ENCODE measurements around the gene PPP5C.
"Not testable (repeated sequence)": the region's sequence is repeated elsewhere in the genome, so short reads cannot be mapped to it uniquely, and the experiment has no call there.

The PPP5C gene, protein sequence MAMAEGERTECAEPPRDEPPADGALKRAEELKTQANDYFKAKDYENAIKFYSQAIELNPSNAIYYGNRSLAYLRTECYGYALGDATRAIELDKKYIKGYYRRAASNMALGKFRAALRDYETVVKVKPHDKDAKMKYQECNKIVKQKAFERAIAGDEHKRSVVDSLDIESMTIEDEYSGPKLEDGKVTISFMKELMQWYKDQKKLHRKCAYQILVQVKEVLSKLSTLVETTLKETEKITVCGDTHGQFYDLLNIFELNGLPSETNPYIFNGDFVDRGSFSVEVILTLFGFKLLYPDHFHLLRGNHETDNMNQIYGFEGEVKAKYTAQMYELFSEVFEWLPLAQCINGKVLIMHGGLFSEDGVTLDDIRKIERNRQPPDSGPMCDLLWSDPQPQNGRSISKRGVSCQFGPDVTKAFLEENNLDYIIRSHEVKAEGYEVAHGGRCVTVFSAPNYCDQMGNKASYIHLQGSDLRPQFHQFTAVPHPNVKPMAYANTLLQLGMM

DNA sequence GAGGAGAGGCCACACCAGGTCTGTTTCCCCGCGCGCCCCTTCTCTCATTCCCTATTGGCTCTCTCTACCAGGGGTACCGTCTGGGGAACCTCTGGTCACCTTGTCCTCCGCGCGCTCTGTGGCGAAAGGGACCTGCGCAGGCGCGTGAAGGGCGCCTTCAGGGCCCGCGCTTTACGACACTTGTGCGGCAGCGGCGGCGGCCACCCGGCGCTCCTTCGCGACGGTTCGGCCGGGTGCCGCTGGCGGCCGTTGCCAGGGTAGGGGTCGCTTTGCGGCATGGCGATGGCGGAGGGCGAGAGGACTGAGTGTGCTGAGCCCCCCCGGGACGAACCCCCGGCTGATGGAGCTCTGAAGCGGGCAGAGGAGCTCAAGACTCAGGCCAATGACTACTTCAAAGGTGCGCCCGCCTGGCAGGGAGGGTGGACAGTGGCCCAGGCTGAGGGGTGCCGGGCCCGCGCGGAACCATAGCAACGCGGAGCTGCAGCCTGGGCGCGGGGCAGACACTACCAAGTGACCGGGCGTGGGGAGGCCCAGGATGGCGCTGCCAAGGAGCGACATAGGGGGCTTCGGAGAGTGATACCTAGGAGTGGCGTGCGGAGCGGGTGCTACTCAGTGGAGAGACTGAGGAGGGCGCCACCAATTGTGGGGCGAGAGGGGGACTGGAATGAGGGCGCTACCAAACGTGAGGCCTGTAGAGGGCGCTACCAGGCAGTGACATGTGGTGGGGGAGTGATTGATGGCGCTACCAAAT lies at the start of gene PPP5C:
Gene PPP5C (plus strand): TSS at position 267 of the 751 bp plus-strand sequence. CDS start 10 bp downstream, at position 277.
- DNase-seq (ENCODE audit: low read depth): peak; percentile 76

DNA sequence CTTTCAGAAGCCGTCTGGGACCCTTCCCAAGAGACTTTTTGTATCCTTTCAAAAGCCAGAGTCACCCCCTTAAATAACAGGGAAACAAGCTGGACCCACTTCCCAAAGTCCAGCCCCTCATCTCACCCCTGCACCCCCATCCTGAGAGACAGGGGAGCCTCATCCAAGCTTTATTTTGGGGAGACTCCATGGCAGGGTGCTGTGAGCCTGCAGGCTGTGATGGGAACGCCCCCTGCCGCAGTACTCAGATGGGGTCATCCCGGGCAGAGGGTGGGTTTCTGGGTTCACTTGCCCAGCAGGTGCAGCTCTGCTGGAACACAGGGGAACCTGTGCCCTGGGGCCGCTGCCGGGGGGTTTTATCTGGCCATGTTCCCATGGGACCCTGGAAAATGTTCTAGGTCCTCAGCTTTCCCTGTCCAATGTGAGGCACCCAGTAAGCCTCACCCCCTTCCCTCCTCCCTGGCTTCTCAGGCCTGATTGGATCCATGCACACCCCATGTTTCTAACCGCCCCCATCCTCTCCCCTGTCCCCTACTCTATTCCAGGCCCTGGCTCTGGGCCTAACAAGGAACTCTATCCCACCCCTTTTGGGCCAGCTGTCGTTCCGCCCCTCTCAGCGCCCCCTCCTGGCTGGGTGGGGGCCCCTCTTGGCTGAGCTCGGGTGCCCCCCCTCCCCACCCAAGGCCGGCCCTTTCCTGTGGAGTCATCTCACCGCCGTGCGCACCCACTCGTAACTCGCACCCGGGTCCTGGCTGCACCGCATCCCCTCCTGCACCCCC lies 49.0 kb upstream of the PPP5C start:
- no peak for DNase-seq (ENCODE audit: low read depth)

DNA sequence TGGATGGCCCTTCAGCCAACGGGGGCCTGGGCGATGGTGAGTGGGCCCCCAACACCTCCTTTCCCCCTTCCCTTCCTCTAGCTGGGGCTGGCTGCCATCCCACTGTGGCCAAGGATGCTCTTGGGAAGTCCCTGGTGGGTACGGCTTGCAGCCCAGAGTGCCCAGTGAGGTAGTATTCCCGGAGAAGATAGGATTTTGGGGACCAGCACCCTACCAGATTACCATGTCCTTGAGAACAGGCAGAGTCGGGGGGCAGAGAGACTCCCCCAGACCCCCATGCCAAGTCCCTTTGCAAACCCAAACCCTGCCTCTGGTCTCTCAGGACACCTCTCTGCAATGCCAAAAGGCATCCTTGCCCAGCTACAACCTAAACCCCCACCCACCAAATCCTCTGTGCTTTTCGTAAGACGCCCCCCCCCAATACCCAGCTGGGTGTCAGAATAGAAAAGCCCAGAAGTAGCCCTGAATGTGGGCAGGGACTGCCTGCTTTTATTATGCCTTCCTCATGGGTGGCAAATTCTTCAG lies 48.3 kb upstream of the PPP5C start:
- no peak for DNase-seq (ENCODE audit: low read depth)

DNA sequence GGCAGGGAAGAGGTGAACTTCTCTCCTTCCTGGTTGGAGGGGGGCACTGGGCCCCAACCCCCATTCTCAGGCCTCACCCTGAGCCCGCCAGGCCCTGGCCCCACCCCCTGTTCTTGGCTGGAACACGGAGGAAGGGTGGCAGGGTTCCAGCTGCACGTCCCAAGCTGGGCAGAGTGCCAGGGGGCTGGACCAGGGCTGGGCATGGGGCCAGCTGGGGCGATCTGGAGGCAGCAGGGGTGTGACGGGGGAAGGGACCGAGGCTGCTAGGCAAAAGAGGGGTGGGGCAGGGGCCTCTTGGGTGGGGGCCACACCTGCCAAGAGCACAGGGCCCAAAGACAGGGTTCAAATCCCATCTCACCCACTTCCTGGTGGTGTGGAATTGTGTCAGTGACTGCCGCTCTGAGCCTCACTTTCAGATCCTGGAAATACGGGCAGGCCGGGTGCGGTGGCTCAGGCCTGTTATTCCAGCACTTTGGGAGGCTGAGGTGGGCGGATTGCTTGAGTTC lies 47.8 kb upstream of the PPP5C start:
- peak; percentile 27 for DNase-seq (ENCODE audit: low read depth)

DNA sequence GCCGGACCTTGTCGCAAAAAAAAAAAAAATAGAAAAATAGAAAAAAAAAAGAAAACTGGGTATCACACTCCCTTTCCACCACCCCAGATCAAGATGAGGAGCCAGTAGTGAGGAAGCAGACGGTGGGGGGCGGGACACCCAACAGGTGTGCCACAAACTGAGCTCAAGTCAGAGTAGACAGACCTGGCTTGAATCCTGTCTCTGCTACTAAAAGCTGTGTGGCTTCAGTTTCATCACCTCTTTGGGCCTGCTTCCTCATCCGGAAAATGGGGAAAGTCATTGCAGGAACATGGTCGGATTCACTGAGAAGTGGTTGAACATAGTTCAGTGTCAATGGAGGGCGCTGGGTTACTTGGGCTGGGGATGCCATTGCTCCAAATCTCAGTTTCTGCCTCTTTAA lies 47.2 kb upstream of the PPP5C start:
- no peak for DNase-seq (ENCODE audit: low read depth)

DNA sequence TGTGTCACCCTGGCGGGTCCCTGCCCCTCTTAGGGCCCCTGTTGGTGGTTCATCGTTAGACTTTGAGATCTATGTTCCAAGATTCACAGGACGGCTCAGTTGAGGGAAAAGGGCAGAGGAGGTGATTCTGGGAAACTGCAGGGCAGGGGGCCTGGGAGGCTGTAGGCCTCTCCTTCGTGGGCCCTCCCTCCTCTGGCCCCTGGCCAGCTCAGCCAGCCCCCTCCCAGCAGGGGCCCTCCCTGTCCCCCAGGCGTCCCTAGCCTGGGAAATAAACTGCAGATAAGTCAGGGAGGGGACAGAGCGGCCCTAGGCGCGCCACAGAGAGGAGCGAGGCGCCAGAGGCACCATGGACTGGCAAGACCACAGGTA lies 43.6 kb upstream of the PPP5C start:
- DNase-seq (ENCODE audit: low read depth): no peak

DNA sequence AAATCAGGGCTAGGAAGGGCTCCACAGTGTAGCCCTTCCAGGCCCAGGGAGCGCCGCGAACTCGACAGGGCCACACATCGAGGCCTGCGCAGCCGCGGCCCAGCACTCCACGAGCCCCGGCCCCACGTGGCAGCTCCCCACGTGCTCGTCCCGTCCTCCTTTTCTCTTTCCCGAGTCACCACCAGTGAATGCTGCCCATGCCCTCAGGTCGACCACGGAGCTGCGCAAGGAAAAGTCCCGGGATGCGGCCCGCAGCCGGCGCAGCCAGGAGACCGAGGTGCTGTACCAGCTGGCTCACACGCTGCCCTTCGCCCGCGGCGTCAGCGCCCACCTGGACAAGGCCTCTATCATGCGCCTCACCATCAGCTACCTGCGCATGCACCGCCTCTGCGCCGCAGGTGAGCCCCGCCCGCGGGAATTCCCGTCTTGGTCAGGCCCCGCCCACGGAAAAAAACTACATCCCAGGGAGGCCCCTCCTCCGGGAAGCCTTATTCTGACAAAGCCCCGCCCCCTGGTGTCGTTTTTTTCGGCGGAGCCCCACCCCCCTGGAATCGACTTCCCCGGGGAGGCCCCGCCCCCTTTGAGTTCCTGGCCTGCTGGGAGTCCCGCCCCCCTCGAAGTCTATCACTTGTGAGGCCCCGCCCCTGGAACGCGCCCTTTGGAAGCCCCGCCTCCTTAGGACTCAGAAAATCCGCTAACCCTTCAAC lies 43.0 kb upstream of the PPP5C start:
- no peak for DNase-seq (ENCODE audit: low read depth)

DNA sequence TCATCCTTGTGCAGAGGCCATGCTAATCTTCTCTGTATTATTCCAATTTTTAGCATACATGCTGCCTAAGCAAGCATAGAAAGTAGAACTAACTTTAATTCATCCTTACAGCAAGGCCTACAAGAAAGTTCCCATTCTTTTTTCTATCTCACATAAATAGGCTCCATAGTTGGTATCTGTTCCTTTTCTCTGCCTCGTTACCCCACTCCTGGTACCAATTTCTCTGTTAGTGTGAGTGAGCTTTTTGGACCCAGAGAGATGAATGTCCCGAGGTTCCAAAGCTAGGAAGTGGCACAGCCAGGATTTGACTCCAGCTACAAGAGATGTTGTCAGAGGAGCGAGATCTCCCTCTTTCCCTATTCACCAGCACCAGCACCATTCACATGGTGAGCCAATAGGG lies 40.4 kb upstream of the PPP5C start:
- no peak for DNase-seq (ENCODE audit: low read depth)

DNA sequence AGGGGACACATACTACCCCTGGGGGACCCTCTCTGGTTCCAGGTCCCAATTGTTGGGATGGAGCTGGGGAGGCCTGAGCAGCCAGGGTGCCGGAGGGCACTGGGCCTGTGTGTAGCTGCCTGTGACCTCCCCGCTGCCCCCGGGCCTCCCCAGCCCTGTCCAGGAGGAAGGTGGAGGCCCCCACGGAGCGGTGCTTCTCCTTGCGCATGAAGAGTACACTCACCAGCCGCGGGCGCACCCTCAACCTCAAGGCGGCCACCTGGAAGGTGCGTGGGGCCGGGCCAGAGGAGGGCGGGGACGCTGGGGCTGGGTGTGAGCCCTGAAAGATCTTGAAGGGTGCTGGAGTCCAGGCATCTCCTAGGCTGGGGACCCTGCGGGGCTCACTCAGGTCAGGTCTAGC lies 38.4 kb upstream of the PPP5C start:
- DNase-seq (ENCODE audit: low read depth): no peak

DNA sequence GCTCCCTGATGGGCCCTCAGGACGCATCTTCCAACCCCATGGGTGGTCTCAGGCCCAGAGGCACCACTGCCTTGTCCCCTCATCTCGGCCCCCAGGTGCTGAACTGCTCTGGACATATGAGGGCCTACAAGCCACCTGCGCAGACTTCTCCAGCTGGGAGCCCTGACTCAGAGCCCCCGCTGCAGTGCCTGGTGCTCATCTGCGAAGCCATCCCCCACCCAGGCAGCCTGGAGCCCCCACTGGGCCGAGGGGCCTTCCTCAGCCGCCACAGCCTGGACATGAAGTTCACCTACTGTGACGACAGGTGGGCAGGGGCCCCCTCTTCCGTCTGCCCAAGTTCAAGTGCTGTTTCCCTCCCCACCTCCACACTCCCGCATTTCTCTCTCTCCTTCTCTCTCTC lies 37.8 kb upstream of the PPP5C start:
- DNase-seq (ENCODE audit: low read depth): no peak

DNA sequence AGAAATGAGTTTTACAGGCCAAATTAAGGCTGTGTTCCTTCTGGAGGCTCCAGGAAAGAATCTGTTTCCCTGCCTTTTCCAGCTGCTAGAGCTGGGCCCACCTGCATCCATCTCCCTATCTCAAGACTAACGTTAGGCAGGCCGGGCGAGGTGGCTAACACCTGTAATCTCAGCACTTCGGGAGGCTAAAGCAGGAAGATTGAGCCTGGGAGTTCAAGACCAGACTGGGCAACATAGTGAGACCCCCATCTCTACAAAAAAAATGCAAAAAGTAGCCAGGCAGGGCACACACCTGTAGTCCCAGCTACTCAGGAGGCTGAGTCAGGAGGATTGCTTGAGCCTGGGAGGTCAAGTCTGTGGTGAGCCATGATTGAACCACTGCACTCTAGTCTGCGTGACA lies 35.4 kb upstream of the PPP5C start:
- no peak for DNase-seq (ENCODE audit: low read depth)

DNA sequence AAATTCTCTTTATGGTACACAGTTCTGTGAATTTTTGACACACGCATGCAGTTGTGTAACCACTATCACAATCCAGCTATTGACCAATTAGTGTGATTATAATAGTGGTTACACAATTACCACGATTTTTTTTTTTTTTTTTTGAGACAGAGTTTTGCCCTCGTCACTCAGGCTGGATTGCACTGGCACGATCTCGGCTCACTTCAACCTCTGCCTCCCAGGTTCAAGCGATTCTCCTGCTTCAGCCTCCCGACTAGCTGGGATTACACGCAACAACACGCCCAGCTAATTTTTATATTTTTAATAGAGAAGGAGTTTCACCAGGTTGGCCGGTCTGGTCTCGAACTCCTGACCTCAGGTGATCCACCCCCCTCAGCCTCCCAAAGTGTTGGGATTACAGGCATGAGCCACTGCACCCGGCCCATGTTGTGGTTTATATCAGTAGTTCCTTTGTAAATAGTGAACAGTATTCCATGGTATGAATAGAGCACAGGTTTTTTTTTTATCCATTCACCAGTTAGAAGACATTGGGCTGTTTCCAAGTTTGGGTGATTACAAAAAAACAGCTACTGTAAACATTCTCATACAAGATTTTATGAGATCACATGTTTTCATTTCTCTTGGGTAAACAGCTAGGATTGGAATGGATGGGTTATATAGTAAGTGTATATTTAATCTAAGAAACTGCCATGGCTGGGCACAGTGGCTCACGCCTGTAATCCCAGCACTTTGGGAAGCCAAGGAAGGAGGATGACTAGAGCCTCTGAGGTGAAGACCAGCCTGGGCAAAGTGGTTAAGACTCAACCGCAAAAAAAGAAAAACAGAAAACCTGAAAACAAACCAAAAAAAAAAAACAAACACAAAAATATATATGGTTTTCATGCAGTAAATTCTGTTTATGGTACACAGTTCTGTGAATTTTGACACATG lies 33.1 kb upstream of the PPP5C start:
- not testable (repeated sequence) for DNase-seq (ENCODE audit: low read depth)

DNA sequence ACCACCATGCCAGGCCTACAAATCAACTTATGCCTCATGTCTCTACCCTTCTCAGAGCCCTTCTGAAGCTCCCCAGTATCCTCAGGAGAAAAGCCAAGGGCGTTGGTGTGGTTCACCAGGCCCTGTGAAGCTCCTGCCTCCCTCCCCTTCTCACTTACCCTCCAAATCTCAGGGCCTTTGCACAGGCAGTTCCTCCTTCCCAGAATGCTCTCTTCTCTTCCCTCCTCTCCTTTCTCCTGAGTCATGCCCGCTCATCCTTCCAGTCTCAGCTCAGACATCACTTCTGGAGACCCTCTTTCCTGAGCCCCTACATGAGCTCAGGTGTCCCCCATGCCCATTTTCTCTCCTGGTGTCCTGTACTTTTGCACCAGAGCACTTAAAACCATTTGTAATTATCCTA lies 29.5 kb upstream of the PPP5C start:
- no peak for DNase-seq (ENCODE audit: low read depth)

DNA sequence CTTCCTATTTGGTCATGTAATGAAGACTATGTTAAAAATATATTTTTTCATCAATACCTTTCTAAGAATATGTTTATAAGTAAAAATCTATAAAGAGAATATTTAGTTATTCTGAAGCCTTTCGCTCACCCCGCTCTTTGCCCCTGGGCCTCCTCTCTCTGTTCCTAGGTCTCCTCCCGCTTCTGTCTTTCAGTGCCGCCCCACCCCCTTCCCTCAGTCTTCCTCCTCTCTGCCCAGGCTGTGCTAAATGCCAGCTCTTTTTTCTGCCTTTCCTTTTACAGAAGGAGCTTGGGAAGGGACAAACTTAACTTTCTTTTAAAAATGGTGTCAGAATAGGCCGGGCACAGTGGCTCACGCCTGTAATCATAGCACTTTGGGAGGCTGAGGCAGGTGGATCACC lies 27.3 kb upstream of the PPP5C start:
- no peak for DNase-seq (ENCODE audit: low read depth)

DNA sequence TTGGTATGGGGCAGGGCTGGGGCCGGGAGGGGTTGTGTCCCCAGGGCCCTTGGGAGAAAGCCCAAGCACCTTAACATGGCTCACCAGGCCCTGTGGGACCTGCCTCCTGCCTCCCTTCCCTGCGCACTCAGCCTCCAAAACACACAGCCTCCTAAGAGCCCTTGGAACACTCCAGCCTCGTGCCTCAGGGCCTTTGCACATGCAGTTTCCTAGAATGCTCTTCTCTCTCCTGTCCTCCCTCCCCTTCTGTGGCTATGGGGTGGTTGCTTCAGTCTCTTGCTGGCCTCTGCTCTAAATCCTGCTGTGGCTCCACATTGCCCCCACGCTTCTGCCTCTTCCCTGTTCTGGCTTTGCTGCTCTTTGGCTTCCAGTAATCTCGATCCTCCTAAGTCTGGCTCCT lies 26.3 kb upstream of the PPP5C start:
- DNase-seq (ENCODE audit: low read depth): no peak

DNA sequence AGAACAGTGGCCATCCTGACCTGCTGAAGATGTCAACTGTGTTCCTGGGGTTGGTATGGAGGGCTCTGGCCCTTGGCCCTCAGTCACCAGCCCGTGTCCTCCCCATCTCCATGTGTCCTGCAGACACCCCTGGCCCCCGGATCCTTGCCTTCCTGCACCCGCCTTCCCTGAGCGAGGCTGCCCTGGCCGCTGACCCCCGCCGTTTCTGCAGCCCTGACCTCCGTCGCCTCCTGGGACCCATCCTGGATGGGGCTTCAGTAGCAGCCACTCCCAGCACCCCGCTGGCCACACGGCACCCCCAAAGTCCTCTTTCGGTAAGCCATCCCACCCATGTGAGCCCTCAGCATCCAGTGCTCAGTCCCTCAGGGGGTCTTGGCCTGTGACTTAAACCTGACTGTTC lies 25.2 kb upstream of the PPP5C start:
- no peak for DNase-seq (ENCODE audit: low read depth)

DNA sequence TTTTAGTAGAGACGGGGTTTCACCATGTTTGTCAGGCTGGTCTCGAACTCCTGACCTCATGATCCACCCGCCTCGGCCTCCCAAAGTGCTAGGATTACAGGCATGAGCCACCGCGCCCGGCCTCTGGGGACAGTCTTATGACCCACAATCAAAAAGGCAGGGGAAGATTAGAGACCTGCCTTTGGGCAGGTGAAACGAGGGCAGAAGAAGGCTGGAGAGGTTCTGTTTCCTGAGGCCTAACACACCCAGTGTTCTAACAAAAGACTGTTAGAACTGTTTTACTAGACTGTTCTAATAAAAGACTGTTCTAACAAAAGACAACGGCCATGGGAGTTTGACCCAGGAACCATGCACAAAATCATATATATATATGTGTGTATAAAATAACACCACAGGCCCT lies 23.7 kb upstream of the PPP5C start:
- not testable (repeated sequence) for DNase-seq (ENCODE audit: low read depth)

DNA sequence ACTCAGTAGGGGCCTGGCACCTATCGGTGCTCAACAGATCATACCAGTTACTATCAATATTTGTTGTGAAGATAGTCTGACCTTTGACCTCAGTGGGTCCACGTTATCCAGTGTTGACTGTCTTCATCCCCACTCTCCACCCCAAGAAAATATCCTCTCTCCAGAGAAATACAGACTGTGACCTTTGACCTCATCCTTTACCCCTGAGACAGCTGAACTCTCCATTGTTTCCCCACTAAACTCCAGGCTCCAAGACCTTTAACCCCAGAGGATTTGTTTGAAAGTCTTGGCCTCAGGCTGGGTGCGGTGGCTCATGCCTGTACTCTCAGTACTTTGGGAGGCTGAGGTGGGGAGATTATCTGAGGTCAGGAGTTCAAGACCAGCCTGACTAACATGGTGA lies 22.6 kb upstream of the PPP5C start:
- DNase-seq (ENCODE audit: low read depth): no peak

DNA sequence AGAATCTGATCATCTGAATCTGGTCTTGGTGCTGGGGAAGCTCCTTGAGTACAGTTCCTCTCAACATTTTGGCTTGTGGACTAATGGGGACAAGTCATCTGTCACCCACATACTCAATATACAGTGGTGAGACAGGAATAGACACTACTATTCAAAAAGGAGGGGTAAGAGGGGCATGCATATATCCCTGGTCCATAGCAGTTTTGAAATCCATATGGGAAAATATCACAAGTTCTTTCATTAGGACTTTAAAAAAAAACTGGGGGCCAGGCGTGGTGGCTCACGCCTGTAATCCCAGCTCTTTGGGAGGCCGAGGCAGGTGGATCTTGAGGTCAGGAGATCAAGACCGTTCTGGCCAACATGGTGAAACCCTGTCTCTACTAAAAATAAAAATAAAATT lies 20.3 kb upstream of the PPP5C start:
- no peak for DNase-seq (ENCODE audit: low read depth)

DNA sequence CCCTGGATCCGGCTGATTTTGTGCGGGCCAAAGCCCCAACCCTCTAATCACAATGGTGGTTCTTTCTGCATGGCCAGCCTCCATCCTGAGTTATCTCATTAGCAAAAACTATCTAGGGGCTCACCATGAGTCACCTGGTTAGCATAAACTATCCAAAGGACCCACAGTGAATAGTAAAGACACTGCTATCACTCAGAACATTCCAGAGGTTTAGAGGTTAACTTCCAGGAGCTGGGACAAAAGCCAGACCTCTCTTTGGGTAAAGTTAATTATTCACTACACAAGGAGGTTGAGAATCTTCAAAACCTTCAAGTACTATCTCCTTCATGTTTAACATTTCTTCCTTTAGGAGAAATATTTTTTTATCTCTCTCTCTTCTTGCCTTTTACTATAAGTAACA lies 18.8 kb upstream of the PPP5C start:
- no peak for DNase-seq (ENCODE audit: low read depth)
